GM12864 (cell line): Measurements from ENCODE around the gene EXOG.
"Not testable (repeated sequence)": the region's sequence is repeated elsewhere in the genome, so short reads cannot be mapped to it uniquely, and the experiment has no call there.

Experiments used
- DNase-seq: peaks from one replicate; pipeline ENCODE4 v3.0.0-alpha.2; 2011; ENCODE audit warnings: low read depth
- H3K4me3 ChIP-seq: 2 replicates; pipeline ENCODE4 v1.5.1; 2011; ENCODE audit warnings: mild to moderate bottlenecking, low read depth, low read length, control low read depth
- TF ChIP-seq, protein P1 (sequence below): IDR thresholded peaks from 2 replicates; pipeline ENCODE4 v1.5.1; 2011; ENCODE audit warnings: low read depth, mild to moderate bottlenecking, moderate library complexity, low read length, control low read depth, inconsistent platforms; ENCODE audit errors: missing control alignments

The EXOG gene

DNA sequence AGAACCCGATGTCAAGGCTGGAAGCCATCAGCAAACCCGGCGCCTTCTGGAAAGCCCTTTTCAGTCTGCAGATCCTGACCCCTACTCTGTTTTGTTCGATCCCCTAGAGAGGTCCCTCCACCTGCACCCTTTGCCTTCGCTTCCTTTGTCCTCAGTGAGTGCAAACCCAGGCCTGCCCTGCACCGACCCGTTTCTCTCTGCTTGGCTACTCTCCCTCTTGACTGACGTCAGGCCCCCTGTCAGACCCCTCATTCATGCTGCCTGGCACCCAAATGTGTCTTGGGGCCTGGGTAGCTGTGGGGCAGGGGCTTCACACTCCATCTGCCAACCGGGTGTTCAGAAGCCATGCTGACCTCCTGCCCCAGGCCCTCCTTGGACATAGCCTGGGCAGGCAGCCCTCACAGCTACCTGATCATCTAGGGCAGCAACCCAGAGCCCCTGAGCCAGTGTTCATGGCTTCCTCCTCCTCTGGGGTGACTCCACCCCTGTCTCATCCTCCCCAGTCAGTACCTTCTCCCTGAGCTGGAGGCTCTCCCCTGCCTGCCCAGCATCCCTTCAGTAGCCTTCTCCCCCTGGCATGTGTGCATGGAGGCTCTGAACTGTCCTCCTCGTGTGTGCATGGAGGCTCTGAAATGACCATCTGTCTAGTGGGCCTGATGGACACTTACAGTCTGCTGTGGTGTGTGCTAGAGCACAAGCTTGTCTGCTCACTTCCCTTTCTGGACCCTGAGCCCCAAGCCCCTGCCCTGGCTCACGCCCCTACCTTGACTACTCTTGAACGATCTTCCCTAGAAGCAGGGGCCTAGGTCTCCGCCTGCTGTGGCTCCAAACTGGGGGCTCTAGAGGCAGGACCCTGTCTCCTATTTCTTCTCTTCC is 69.4 kb downstream of the EXOG start:
- no peak for DNase-seq
- TF ChIP-seq, protein P1, sequence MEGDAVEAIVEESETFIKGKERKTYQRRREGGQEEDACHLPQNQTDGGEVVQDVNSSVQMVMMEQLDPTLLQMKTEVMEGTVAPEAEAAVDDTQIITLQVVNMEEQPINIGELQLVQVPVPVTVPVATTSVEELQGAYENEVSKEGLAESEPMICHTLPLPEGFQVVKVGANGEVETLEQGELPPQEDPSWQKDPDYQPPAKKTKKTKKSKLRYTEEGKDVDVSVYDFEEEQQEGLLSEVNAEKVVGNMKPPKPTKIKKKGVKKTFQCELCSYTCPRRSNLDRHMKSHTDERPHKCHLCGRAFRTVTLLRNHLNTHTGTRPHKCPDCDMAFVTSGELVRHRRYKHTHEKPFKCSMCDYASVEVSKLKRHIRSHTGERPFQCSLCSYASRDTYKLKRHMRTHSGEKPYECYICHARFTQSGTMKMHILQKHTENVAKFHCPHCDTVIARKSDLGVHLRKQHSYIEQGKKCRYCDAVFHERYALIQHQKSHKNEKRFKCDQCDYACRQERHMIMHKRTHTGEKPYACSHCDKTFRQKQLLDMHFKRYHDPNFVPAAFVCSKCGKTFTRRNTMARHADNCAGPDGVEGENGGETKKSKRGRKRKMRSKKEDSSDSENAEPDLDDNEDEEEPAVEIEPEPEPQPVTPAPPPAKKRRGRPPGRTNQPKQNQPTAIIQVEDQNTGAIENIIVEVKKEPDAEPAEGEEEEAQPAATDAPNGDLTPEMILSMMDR: no peak
- no peak overlapping the region for H3K4me3 ChIP-seq

DNA sequence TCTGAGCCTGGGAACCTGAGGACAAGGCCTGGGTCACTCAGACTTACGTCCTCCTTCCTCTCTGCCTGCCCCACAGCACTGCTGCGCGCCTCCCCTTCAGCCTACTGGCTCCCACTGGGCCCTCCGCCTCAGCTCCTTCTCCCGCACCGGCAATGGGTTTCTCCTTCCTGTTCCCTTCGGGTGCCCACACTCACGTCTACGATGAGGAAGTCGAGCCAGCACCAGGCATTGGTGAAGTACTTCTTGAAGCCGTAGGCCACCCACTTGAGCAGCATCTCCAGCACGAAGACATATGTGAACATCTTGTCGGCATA is 70.0 kb downstream of the EXOG start:
- TF ChIP-seq, protein P1: no peak
- no peak for DNase-seq
- no peak overlapping the region for H3K4me3 ChIP-seq

GRCh38 chr3:38566794-38567193 is 70.7 kb downstream of the EXOG start:
- DNase-seq: not testable (repeated sequence)

GRCh38 chr3:38567498-38567897 is 71.4 kb downstream of the EXOG start:
- DNase-seq: no peak
- TF ChIP-seq, protein P1: no peak
- H3K4me3 ChIP-seq: no peak overlapping the region

More at GRCh38 chr3:38566794-38567193, 70.7 kb downstream of the EXOG start:
- H3K4me3 ChIP-seq: not testable (repeated sequence)

DNA sequence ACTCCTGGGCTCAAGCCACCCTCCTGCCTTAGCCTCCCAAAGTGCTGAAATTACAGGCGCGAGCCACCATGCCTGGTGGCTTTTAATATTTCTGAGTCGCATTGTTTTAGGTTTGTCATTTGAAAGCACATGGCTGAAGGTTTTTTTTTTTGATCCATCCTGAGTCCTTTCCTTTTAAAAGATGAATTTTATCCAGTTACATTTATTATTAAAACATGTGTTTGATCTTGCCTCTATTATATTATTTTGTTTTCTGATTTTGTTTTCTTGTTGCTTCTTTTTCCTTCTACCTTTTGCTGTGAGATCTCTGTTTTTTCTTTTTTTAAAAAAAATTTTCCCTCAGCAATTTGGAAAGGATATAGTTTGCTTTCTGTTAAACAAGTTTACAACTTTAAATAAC is 77.0 kb downstream of the EXOG start:
- DNase-seq: no peak
- no peak overlapping the region for H3K4me3 ChIP-seq
- TF ChIP-seq, protein P1: no peak

DNA sequence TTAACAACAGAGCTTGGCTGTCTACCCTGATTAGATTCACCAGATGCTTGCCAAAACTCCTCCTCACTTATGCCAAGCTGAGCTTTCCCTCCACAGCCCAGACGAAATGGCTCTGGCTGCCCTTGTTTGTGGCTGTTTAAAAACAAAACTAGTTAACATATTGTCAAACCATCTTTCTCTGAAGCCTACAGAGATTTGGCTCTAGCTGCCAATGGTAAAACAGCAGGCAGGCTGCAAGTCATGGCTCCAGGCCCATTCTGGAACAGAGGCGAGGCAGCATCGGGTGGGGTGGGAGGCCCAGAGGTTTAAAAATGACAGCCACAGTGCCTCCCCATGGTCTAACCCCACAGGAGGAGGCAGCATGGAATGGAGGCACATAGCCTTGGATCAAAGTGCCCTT is 77.4 kb downstream of the EXOG start:
- no peak for DNase-seq
- TF ChIP-seq, protein P1: no peak
- no peak overlapping the region for H3K4me3 ChIP-seq

DNA sequence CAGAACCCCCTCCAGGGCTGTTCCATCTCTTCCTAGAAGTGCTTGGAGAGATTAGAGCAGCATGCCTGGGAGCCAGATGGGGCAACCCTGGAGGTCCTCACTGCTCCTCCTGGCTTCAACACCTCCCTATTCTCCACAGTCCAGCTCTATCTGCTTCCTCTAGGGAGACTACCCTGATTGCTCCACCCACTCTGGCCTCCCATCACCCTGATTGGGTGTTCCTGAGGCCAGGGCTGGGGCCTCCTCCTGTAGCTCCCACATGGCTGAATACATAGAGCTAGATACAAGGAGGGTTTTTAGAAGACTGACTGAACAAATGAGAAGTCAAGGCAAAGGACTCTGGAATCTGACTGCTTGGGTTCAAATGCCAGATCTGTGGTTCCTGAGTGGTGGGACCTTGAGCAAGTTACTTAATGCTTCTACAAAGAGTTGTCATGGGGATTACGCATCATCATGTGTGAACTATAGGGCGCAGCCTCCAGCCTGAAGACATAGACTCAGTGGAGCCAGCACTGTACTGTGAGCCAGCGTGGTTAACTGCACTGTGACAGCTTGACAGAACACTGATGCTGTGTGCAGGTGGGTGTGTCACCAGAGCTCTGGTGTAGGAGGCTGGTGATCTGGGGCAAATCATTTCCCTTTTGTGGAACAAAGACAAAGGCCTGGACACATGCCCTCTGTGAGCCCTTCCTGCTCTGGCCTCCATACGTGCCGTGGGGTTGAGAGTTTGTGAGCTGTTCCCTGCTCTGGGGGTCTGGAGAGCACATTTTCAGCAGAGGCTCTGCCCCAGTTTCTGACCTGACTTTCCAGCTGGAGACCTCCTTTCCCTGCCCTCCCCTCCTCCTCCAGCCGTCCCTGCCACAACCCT is 78.5 kb downstream of the EXOG start:
- TF ChIP-seq, protein P1: no peak
- no peak for DNase-seq
- H3K4me3 ChIP-seq: no peak overlapping the region
